ENCODE measurements around the gene DYNLT1. TPM values are rescaled to one million over a fixed set of nuclear protein-coding genes. Genes with fewer than 3 reads are reported as not detected.

Gene DYNLT1
- total and polyA plus RNA-seq, 3 donors from 2014 or later: 165 to 319 (median 200) TPM

GRCh38 chr6:158642097-158642601 is 2.4 kb downstream of the DYNLT1 start:
- no peak for DNase-seq

DNA sequence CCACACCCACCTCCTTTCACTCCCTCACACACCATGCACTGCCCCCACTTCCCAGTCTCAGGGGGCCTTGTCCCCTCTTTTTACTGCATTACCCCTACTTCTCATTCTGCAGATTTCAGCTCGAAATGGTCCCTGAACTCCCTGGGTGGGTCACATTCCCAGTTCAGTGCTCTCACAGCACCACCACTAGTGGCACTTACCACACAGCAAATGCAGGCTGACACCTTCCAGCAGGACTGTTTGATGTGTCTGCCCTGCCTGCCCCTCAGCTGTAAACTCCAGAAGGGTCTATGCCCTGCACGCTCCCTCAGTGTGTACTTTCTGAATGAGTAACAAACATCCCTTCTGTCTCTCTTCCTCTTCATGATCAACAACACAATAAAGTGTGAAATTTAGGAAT is 4.0 kb downstream of the DYNLT1 start:
- no peaks in the 10 kb centered on the region for H3K27me3 ChIP-seq
- peaks cover 30% of the 10 kb centered on the region for H3K4me1 ChIP-seq
- DNase-seq: no peak
- H3K36me3 ChIP-seq (ENCODE audit: low read depth, missing control alignments): no peaks in the 10 kb centered on the region
- TF ChIP-seq CTCF (IDR thresholded peaks at IDR 0.05): no peak
- no peak for TF ChIP-seq POLR2A (IDR thresholded peaks at IDR 0.05)
- no peaks in the 10 kb centered on the region for H3K9me3 ChIP-seq
- H3K4me3 ChIP-seq: no peak overlapping the region
- intact Hi-C loops (cut with DNase I; ENCODE audit: low total_unique reads): no loop called here
- WGBS, 2 donors: 79 to 90% methylated on average over 2 of the region's 2 CpGs
- peak overlapping the region in 1 of 2 donors; percentile 14 for H3K27ac ChIP-seq

More at GRCh38 chr6:158642097-158642601, 2.4 kb downstream of the DYNLT1 start:
- H3K27ac ChIP-seq: peak overlapping the region; percentile 88 to 95
- peaks cover 30% of the 10 kb centered on the region for H3K4me1 ChIP-seq
- no peak overlapping the region for H3K4me3 ChIP-seq
- no peaks in the 10 kb centered on the region for H3K27me3 ChIP-seq
- TF ChIP-seq CTCF (IDR thresholded peaks at IDR 0.05) (no peak), POLR2A (IDR thresholded peaks at IDR 0.05) (no peak)
- 39 to 45% methylated on average over 8 of the region's 8 CpGs for WGBS, 2 donors
- H3K9me3 ChIP-seq: no peaks in the 10 kb centered on the region
- intact Hi-C loops (cut with DNase I; ENCODE audit: low total_unique reads): no loop called here
- no peaks in the 10 kb centered on the region for H3K36me3 ChIP-seq (ENCODE audit: low read depth, missing control alignments)

GRCh38 chr6:158639056-158639455 is 5.5 kb downstream of the DYNLT1 start:
- Histone ChIP-seq H3K9me3 (no peaks in the 10 kb centered on the region), H3K27me3 (no peaks in the 10 kb centered on the region), H3K4me1 (peaks cover 30% of the 10 kb centered on the region), H3K4me3 (no peak overlapping the region), H3K27ac (no peak overlapping the region), H3K36me3 (ENCODE audit: low read depth, missing control alignments) (no peaks in the 10 kb centered on the region)
- no peak for DNase-seq
- TF ChIP-seq CTCF (IDR thresholded peaks at IDR 0.05) (no peak), POLR2A (IDR thresholded peaks at IDR 0.05) (no peak)
- intact Hi-C loops (cut with DNase I; ENCODE audit: low total_unique reads): no loop called here
- WGBS, 2 donors: 75 to 81% methylated on average over 5 of the region's 5 CpGs

GRCh38 chr6:158638324-158638854 is 6.2 kb downstream of the DYNLT1 start:
- DNase-seq: no peak
- no peak overlapping the region for H3K27ac ChIP-seq

More at GRCh38 chr6:158638324-158638854, 6.2 kb downstream of the DYNLT1 start:
- WGBS, 2 donors: 56 to 68% methylated on average over 3 of the region's 3 CpGs
- Histone ChIP-seq H3K4me3 (no peak overlapping the region), H3K36me3 (ENCODE audit: low read depth, missing control alignments) (no peaks in the 10 kb centered on the region), H3K9me3 (no peaks in the 10 kb centered on the region), H3K27me3 (no peaks in the 10 kb centered on the region), H3K4me1 (peaks cover 27% of the 10 kb centered on the region)
- intact Hi-C loops (cut with DNase I; ENCODE audit: low total_unique reads): no loop called here
- no peak for TF ChIP-seq POLR2A (IDR thresholded peaks at IDR 0.05)
- no peak for TF ChIP-seq CTCF (IDR thresholded peaks at IDR 0.05)

All from testis (tissue), 3 donors.